ENCODE results near the gene IDH3B. TPM values are rescaled to one million over a fixed set of nuclear protein-coding genes. Genes with fewer than 3 reads are reported as not detected.
"Not testable (repeated sequence)": the region's sequence is repeated elsewhere in the genome, so short reads cannot be mapped to it uniquely, and the experiment has no call there.

IDH3B gene
- total RNA-seq, 1 experiment from 2014 or later = 228 TPM

GRCh38 chr20:2694519-2694918 lies 30.5 kb upstream of the IDH3B start:
- DNase-seq (ENCODE audit: low read depth) = no peak

GRCh38 chr20:2694008-2694471 lies 30.0 kb upstream of the IDH3B start:
- DNase-seq (ENCODE audit: low read depth) = no peak

GRCh38 chr20:2693286-2694007 lies 29.4 kb upstream of the IDH3B start:
- peak; percentile 34 for DNase-seq (ENCODE audit: low read depth)

- no peak for DNase-seq (ENCODE audit: low read depth)
Measured at GRCh38 chr20:2692886-2693285, 28.9 kb upstream of the IDH3B start.

- DNase-seq (ENCODE audit: low read depth) = peak; percentile 55
Measured at GRCh38 chr20:2692036-2692885, 28.2 kb upstream of the IDH3B start, which contains the start of gene EBF4. EBF4 (plus strand) TSS chr20:2692780; CDS start chr20:2693646, 866 bp downstream.

GRCh38 chr20:2691663-2692035 lies 27.6 kb upstream of the IDH3B start:
- DNase-seq (ENCODE audit: low read depth) = no peak

- no peak for DNase-seq (ENCODE audit: low read depth)
Measured at GRCh38 chr20:2691127-2691526, 27.1 kb upstream of the IDH3B start.

- no peak for DNase-seq (ENCODE audit: low read depth)
Measured at GRCh38 chr20:2690718-2691117, 26.7 kb upstream of the IDH3B start.

GRCh38 chr20:2690213-2690612 lies 26.2 kb upstream of the IDH3B start:
- no peak for DNase-seq (ENCODE audit: low read depth)

GRCh38 chr20:2688041-2688591 lies 24.1 kb upstream of the IDH3B start:
- peak; percentile 82 for DNase-seq (ENCODE audit: low read depth)

- DNase-seq (ENCODE audit: low read depth) = no peak
Measured at GRCh38 chr20:2687514-2687913, 23.5 kb upstream of the IDH3B start.

- DNase-seq (ENCODE audit: low read depth) = not testable (repeated sequence)
Measured at GRCh38 chr20:2684817-2685216, 20.8 kb upstream of the IDH3B start.

GRCh38 chr20:2682040-2682439 lies 18.0 kb upstream of the IDH3B start:
- not testable (repeated sequence) for DNase-seq (ENCODE audit: low read depth)

- DNase-seq (ENCODE audit: low read depth) = no peak
Measured at GRCh38 chr20:2680046-2680445, 16.0 kb upstream of the IDH3B start.

- no peak for DNase-seq (ENCODE audit: low read depth)
Measured at GRCh38 chr20:2673453-2673852, 9.4 kb upstream of the IDH3B start.

- DNase-seq (ENCODE audit: low read depth) = no peak
Measured at GRCh38 chr20:2672446-2672845, 8.4 kb upstream of the IDH3B start.

GRCh38 chr20:2671977-2672376 lies 8.0 kb upstream of the IDH3B start:
- no peak for DNase-seq (ENCODE audit: low read depth)

GRCh38 chr20:2663364-2663886 lies 591 bp downstream of the IDH3B start:
- no peak for DNase-seq (ENCODE audit: low read depth)

GRCh38 chr20:2659547-2659946 lies 4.5 kb downstream of the IDH3B start:
- no peak for DNase-seq (ENCODE audit: low read depth)

GRCh38 chr20:2658414-2659354 lies 5.3 kb downstream of the IDH3B start:
- DNase-seq (ENCODE audit: low read depth) = peak; percentile 31

GRCh38 chr20:2657674-2658073 lies 6.3 kb downstream of the IDH3B start:
- DNase-seq (ENCODE audit: low read depth) = no peak

Measured in Daoy (cell line).